Neuron (in vitro differentiated cells): ENCODE measurements around the gene SORL1.
"Not testable (repeated sequence)": the region's sequence is repeated elsewhere in the genome, so short reads cannot be mapped to it uniquely, and the experiment has no call there.

ENCODE experiments used
- H2AFZ ChIP-seq: one replicate; pipeline ENCODE4 v1.6.1; 2013; ENCODE audit warnings: low read depth, mild to moderate bottlenecking, inconsistent platforms, low read length, moderate library complexity
- H3K27me3 ChIP-seq: one replicate; pipeline ENCODE4 v1.6.1; 2013; ENCODE audit warnings: low read length; ENCODE audit not compliant: insufficient read depth
- H3K36me3 ChIP-seq: one replicate; pipeline ENCODE4 v1.6.1; 2013; ENCODE audit warnings: low read length; ENCODE audit not compliant: insufficient read depth
- H3K4me1 ChIP-seq: one replicate; pipeline ENCODE4 v1.6.1; 2013; ENCODE audit warnings: low read length; ENCODE audit not compliant: insufficient read depth
- H3K4me3 ChIP-seq: 2 replicates; pipeline ENCODE4 v1.5.1; 2013; ENCODE audit warnings: mild to moderate bottlenecking, low read length, moderate library complexity
- H3K9me3 ChIP-seq: one replicate; pipeline ENCODE4 v1.6.1; 2013; ENCODE audit warnings: low read length

SORL1 gene

DNA sequence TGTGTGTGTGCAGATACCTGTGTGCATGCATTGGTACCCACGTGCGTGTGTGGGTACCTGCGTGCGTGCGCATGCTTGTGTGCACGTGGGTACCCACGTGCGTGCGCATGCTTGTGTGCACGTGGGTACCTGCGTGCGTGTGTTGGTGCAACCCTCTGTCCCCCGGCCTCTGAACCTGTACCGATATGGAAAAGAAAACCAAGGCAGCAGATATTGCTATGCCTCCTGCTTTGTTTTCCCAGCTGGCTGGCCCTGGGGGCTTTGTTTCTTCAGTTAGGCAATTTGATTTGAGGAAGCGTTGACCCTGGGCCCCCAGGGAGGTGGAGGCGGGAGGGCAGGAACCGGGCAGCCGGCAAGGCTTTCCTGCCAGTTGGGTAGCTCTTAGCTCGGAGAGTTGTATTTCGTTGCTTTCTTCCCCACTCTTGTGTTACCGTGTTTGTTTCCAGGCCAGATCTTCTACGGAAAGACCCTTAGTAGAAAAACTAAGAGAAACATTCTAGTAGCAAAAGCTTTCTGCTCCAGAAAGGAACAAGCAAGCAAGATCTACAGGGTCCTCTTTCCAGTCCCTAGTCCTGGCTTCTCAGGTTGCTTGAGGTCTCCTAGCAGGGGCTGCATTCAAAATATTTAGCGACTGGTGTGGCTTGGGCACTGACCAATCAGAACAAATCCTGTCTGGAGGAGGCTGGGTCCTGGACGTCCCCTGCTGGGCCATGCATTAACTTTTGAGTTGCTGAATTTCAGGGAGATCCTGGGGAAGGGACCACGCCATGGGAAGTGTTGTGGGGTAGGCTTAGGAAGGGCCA lies 27.0 kb downstream of the SORL1 start:
- no peak overlapping the region for H2AFZ ChIP-seq
- H3K27me3 ChIP-seq = no peaks in the 10 kb centered on the region
- H3K4me3 ChIP-seq = no peak overlapping the region
- H3K36me3 ChIP-seq = peaks cover 13% of the 10 kb centered on the region
- peaks cover 4% of the 10 kb centered on the region for H3K9me3 ChIP-seq
- no peaks in the 10 kb centered on the region for H3K4me1 ChIP-seq

DNA sequence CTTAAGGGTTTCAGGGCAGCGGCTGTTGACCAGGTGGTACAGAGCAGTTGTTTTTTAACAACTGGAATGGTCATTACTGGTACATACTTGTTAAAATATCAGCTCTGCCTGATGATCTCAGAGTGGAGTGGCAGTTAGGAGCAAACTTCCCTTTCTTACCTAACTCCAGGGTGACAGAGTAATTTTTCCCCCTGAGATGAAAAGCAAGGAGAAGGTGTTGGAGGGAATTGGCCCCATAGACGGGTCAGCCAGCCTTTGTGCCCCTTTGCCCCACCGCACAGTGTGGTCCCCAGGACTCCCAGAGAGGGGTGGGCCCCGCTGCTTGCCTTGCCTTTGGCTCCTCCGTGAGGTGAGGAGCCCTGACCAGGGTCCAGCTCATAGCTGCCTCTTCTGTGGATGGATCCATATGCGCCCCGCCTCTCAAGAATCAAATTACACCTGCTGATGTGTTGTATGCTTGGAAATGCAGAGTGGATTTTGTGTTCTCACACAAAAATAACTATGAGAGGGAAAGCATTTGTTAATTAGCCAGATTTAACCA lies 27.7 kb downstream of the SORL1 start:
- Histone ChIP-seq H3K9me3 (peaks cover 4% of the 10 kb centered on the region), H3K4me3 (no peak overlapping the region), H3K36me3 (peaks cover 13% of the 10 kb centered on the region), H2AFZ (no peak overlapping the region), H3K27me3 (no peaks in the 10 kb centered on the region), H3K4me1 (no peaks in the 10 kb centered on the region)

GRCh38 chr11:121481484-121482230 lies 29.5 kb downstream of the SORL1 start:
- not testable (repeated sequence) for H2AFZ ChIP-seq, H3K4me1 ChIP-seq, H3K27me3 ChIP-seq, H3K9me3 ChIP-seq, H3K4me3 ChIP-seq
- peaks cover 13% of the 10 kb centered on the region for H3K36me3 ChIP-seq

DNA sequence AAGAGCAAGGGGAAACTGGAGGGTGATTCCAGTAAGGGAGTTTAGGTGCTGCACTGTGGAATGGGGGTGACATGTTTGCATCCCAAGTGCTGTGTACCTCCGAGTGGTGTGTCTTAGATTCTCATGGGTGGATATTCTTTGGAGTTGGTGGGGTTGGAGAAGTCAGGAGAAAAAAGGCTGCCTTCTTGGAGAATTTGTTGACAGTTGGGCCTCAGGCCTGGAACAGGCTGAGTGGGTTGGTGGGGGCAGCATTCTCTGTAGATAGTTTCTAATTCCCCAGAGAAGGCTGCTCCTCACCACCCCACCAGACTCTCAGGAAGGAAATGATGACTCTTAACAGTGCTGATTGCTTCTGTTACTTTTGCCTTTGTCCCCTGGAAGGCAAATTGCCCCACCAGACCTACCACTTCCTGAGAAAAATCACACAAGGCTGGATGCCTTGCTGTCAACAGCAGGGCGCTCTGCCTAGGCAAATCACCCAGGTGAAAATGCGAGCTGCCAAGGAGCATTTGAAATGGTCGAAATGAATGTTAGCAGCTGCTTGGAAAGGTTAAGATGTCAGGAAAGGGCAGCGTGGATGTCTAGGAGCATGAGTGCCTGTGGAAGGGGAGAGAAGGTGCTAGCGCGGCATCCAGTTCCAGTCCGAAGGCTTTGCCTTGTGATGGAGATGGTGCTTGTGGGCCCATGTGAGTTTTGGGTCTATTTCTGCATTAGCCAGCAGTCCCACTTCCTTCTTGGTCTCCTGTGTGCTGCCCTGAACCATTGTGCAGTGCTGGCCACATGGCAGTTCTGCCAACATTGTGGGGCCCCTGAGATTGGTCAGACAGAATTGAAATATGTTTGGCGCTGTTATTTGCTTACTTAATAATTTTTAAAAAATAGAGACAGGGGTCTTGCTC lies 30.4 kb downstream of the SORL1 start:
- Histone ChIP-seq H3K36me3 (peaks cover 10% of the 10 kb centered on the region), H2AFZ (no peak overlapping the region), H3K4me1 (no peaks in the 10 kb centered on the region), H3K4me3 (no peak overlapping the region), H3K9me3 (peaks cover 4% of the 10 kb centered on the region), H3K27me3 (no peaks in the 10 kb centered on the region)

GRCh38 chr11:121483805-121484480 lies 31.8 kb downstream of the SORL1 start:
- no peak overlapping the region for H3K4me3 ChIP-seq
- no peaks in the 10 kb centered on the region for H3K9me3 ChIP-seq
- H2AFZ ChIP-seq = no peak overlapping the region
- peaks cover 2% of the 10 kb centered on the region for H3K36me3 ChIP-seq
- no peaks in the 10 kb centered on the region for H3K27me3 ChIP-seq
- no peaks in the 10 kb centered on the region for H3K4me1 ChIP-seq

GRCh38 chr11:121485216-121485615 lies 33.1 kb downstream of the SORL1 start:
- H3K36me3 ChIP-seq = peaks cover 3% of the 10 kb centered on the region
- H3K4me3 ChIP-seq = no peak overlapping the region
- no peaks in the 10 kb centered on the region for H3K9me3 ChIP-seq
- H2AFZ ChIP-seq = no peak overlapping the region
- no peaks in the 10 kb centered on the region for H3K4me1 ChIP-seq
- H3K27me3 ChIP-seq = no peaks in the 10 kb centered on the region

- no peak overlapping the region for H2AFZ ChIP-seq
- no peaks in the 10 kb centered on the region for H3K9me3 ChIP-seq
- H3K4me3 ChIP-seq = no peak overlapping the region
- H3K36me3 ChIP-seq = peaks cover 7% of the 10 kb centered on the region
- H3K4me1 ChIP-seq = no peaks in the 10 kb centered on the region
- H3K27me3 ChIP-seq = no peaks in the 10 kb centered on the region
Observed at GRCh38 chr11:121486054-121486453, 33.9 kb downstream of the SORL1 start.

GRCh38 chr11:121487191-121487590 lies 35.1 kb downstream of the SORL1 start:
- Histone ChIP-seq H3K36me3 (peaks cover 13% of the 10 kb centered on the region), H3K27me3 (no peaks in the 10 kb centered on the region), H3K9me3 (no peaks in the 10 kb centered on the region), H3K4me3 (no peak overlapping the region), H3K4me1 (no peaks in the 10 kb centered on the region), H2AFZ (no peak overlapping the region)

GRCh38 chr11:121488170-121488569 lies 36.1 kb downstream of the SORL1 start:
- no peaks in the 10 kb centered on the region for H3K4me1 ChIP-seq
- H3K4me3 ChIP-seq = no peak overlapping the region
- H3K27me3 ChIP-seq = no peaks in the 10 kb centered on the region
- H3K9me3 ChIP-seq = no peaks in the 10 kb centered on the region
- peaks cover 13% of the 10 kb centered on the region for H3K36me3 ChIP-seq
- H2AFZ ChIP-seq = no peak overlapping the region

- no peak overlapping the region for H3K4me3 ChIP-seq
- no peaks in the 10 kb centered on the region for H3K4me1 ChIP-seq
- no peaks in the 10 kb centered on the region for H3K9me3 ChIP-seq
- peaks cover 13% of the 10 kb centered on the region for H3K36me3 ChIP-seq
- no peak overlapping the region for H2AFZ ChIP-seq
- H3K27me3 ChIP-seq = no peaks in the 10 kb centered on the region
Observed at GRCh38 chr11:121488641-121489040, 36.5 kb downstream of the SORL1 start.

DNA sequence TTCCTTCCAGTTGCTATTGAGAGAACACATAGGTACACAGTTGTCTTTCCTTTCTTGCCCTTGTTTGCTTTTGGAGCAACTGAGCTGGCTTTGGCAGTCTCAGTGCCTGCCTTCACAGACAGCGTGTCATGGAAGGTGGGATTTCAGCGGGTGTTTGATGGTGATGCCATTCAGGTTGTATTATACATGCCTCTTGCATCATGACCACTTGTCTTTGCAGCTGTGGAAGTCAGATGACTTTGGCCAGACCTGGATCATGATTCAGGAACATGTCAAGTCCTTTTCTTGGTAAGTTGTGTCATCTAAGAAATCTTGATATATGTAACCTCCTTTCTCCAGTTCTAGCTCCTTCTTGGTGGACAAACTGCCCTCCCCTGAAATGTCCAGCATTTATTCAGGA lies 37.7 kb downstream of the SORL1 start:
- no peaks in the 10 kb centered on the region for H3K27me3 ChIP-seq
- H3K4me1 ChIP-seq = no peaks in the 10 kb centered on the region
- H2AFZ ChIP-seq = no peak overlapping the region
- H3K9me3 ChIP-seq = no peaks in the 10 kb centered on the region
- H3K4me3 ChIP-seq = no peak overlapping the region
- peaks cover 13% of the 10 kb centered on the region for H3K36me3 ChIP-seq

DNA sequence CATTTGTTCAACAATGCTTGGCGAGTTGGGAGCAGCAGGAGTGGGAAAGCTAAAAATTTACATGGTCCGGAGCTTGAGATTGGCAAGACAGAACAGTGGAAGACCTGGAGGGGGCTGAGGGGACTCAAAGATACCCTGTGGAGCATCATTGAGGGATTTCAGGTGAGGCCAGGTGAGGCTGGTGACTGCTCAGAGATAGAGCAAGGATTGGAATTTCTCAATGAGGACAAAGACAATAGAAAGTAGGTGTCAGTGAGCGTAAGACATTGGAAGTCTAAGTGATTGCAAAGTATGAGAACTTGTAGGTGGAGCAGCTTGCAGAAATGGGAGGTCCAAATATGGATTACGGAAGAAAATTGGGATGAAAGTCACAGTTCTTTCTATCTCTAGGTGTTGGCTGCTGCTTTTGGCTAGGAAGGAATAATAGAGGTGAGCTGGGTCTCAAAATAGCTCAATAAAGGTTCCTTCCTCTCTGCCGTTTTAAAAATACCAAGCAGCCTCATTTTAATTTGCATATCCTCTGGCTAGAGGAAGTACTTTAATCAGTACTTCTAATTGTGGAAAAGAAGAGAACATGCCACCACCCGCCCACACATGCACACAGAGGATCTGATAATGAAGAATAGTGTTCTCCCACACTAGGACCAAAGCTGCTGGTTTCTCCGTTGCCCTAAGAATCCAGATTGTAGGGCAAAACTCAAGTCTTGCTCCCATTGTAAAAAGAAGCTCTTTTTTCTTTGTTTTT lies 42.4 kb downstream of the SORL1 start:
- Histone ChIP-seq H3K36me3 (peaks cover 30% of the 10 kb centered on the region), H3K9me3 (peaks cover 9% of the 10 kb centered on the region), H3K27me3 (no peaks in the 10 kb centered on the region), H3K4me3 (no peak overlapping the region), H2AFZ (no peak overlapping the region), H3K4me1 (no peaks in the 10 kb centered on the region)
